K562 (cell line): Measurements from ENCODE around the gene CIAO2B. TPM values are rescaled to one million over a fixed set of nuclear protein-coding genes. Genes with fewer than 3 reads are reported as not detected.

Experiments used
- ARNT ChIP-seq, 2 experiments: fragments of 450-650 bp; IDR thresholded peaks; 2 replicates each; pipeline ENCODE4 v1.6.1; 2016; ENCODE audit warnings: mild to moderate bottlenecking in 1 of 2
- BRD9 ChIP-seq: fragments of 450-650 bp; IDR thresholded peaks from 2 replicates; pipeline ENCODE4 v1.6.1; 2018; ENCODE audit warnings: low read depth; ENCODE audit not compliant: partially characterized antibody
- DEAF1 ChIP-seq: fragments of 450-650 bp; formaldehyde crosslinking; IDR thresholded peaks from 2 replicates; pipeline ENCODE4 v1.4.0; 2020; ENCODE audit warnings: mild to moderate bottlenecking, moderate library complexity
- E4F1 ChIP-seq: fragments of 250-450 bp; sonication (Bioruptor Pico); IDR thresholded peaks from 2 replicates; pipeline ENCODE4 v1.5.0; 2021; ENCODE audit warnings: mild to moderate bottlenecking, borderline replicate concordance
- MAX ChIP-seq: sonication (generic); formaldehyde crosslinking; IDR thresholded peaks from 2 replicates; pipeline ENCODE4 v1.9.0; 2022; ENCODE audit warnings: mild to moderate bottlenecking, missing genetic modification reagents
- NFIC ChIP-seq: fragments of 450-650 bp; IDR thresholded peaks from 2 replicates; pipeline ENCODE4 v1.6.1; 2017; ENCODE audit warnings: mild to moderate bottlenecking, inconsistent platforms
- POLR2B ChIP-seq: fragments of 450-650 bp; IDR thresholded peaks from 2 replicates; pipeline ENCODE4 v1.6.1; 2018; ENCODE audit warnings: low read depth; ENCODE audit not compliant: partially characterized antibody
- TAF9B ChIP-seq: fragments of 450-650 bp; IDR thresholded peaks from 2 replicates; pipeline ENCODE4 v1.6.1; 2018; ENCODE audit warnings: mild to moderate bottlenecking; ENCODE audit not compliant: partially characterized antibody
- THAP7 ChIP-seq: fragments of 250-450 bp; sonication (Bioruptor Pico); IDR thresholded peaks from 2 replicates; pipeline ENCODE4 v1.5.0; 2021
- ZBTB2 ChIP-seq: fragments of 450-650 bp; IDR thresholded peaks from 2 replicates; pipeline ENCODE4 v1.6.1; 2016; ENCODE audit warnings: antibody characterized with exemption
- polyA plus RNA-seq, 8 experiments: library from polyadenylated mRNA; depleted of rRNA in 4 of 8; stranded (reverse) in 5 of 8; unstranded in 3 of 8; fragments of >200 nt; fragmentation: Nextera tagmentation in 2 of 8; fragmentation: Illumina TruSeq in 1 of 8; extraction: Ambion mirVana in 2 of 8; extraction: Trizol in 1 of 8; gene quantifications; 2 replicates each; pipeline versions ENCODE4 v1.2.1 to v1.2.3, GENCODE V29; 2011 to 2014; ENCODE audit warnings: inconsistent platforms in 1 of 8, missing spikeins in 1 of 8
- total RNA-seq, 7 experiments: library from RNA; depleted of rRNA in 6 of 7; stranded (reverse); fragments of >200 nt in 6 of 7; fragmentation: Illumina TruSeq in 2 of 7; extraction: Trizol in 2 of 7; gene quantifications; 2 replicates each; pipeline versions ENCODE4 v1.2.1 to v1.2.3, GENCODE V29; 2011 to 2021; ENCODE audit warnings: low replicate concordance in 1 of 7
- TF ChIP-seq, protein P1 (sequence below): sonication (generic); formaldehyde crosslinking; IDR thresholded peaks from 2 replicates; pipeline ENCODE4 v1.8.1; 2022; ENCODE audit warnings: missing genetic modification reagents
- TF ChIP-seq, protein P2 (sequence below): fragments of 450-650 bp; formaldehyde crosslinking; IDR thresholded peaks from 2 replicates; pipeline ENCODE4 v1.4.0; 2022; ENCODE audit warnings: missing genetic modification characterization
- TF ChIP-seq, protein P3 (sequence below): IDR thresholded peaks from 2 replicates; pipeline ENCODE4 v1.6.1; 2014; ENCODE audit warnings: antibody characterized with exemption
- TF ChIP-seq, protein P4 (sequence below): fragments of 450-650 bp; IDR thresholded peaks from 2 replicates; pipeline ENCODE4 v1.6.1; 2016; ENCODE audit warnings: missing biosample characterization, missing genetic modification characterization

CIAO2B gene
- total and polyA plus RNA-seq, 9 of the 15 experiments (the other 6 are each of a cell fraction or from before 2014, with no cell fraction given), result 86.8 to 182 (median 113) TPM

GRCh38 chr16:66899945-66900710 lies 34.1 kb downstream of the CIAO2B start (continued):
- TF ChIP-seq E4F1 (CRISPR knock-in tag), result no peak
- TF ChIP-seq MAX (CRISPR knock-in tag), result no peak
- TF ChIP-seq, protein P1, sequence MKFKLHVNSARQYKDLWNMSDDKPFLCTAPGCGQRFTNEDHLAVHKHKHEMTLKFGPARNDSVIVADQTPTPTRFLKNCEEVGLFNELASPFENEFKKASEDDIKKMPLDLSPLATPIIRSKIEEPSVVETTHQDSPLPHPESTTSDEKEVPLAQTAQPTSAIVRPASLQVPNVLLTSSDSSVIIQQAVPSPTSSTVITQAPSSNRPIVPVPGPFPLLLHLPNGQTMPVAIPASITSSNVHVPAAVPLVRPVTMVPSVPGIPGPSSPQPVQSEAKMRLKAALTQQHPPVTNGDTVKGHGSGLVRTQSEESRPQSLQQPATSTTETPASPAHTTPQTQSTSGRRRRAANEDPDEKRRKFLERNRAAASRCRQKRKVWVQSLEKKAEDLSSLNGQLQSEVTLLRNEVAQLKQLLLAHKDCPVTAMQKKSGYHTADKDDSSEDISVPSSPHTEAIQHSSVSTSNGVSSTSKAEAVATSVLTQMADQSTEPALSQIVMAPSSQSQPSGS (CRISPR knock-in tag), result peak; percentile 47; the same call in 1 of the 2 replicates
- no peak for TF ChIP-seq DEAF1 (CRISPR knock-in tag)
- TF ChIP-seq NFIC, result peak; percentile 100
- TF ChIP-seq ARNT (IDR thresholded peaks at IDR 0.05), result peak in 1 of 2 experiments; percentile 85; a peak in 2 of 4 replicates
- TF ChIP-seq, protein P2, sequence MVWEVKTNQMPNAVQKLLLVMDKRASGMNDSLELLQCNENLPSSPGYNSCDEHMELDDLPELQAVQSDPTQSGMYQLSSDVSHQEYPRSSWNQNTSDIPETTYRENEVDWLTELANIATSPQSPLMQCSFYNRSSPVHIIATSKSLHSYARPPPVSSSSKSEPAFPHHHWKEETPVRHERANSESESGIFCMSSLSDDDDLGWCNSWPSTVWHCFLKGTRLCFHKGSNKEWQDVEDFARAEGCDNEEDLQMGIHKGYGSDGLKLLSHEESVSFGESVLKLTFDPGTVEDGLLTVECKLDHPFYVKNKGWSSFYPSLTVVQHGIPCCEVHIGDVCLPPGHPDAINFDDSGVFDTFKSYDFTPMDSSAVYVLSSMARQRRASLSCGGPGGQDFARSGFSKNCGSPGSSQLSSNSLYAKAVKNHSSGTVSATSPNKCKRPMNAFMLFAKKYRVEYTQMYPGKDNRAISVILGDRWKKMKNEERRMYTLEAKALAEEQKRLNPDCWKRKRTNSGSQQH (CRISPR knock-in tag), result no peak
- TF ChIP-seq, protein P3, sequence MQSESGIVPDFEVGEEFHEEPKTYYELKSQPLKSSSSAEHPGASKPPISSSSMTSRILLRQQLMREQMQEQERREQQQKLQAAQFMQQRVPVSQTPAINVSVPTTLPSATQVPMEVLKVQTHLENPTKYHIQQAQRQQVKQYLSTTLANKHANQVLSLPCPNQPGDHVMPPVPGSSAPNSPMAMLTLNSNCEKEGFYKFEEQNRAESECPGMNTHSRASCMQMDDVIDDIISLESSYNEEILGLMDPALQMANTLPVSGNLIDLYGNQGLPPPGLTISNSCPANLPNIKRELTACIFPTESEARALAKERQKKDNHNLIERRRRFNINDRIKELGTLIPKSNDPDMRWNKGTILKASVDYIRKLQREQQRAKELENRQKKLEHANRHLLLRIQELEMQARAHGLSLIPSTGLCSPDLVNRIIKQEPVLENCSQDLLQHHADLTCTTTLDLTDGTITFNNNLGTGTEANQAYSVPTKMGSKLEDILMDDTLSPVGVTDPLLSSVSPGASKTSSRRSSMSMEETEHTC, result peak; percentile 99
- peak; percentile 92 for TF ChIP-seq BRD9
- TF ChIP-seq POLR2B, result peak; percentile 60
- TF ChIP-seq, protein P4, sequence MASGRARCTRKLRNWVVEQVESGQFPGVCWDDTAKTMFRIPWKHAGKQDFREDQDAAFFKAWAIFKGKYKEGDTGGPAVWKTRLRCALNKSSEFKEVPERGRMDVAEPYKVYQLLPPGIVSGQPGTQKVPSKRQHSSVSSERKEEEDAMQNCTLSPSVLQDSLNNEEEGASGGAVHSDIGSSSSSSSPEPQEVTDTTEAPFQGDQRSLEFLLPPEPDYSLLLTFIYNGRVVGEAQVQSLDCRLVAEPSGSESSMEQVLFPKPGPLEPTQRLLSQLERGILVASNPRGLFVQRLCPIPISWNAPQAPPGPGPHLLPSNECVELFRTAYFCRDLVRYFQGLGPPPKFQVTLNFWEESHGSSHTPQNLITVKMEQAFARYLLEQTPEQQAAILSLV (tag), result no peak
- TF ChIP-seq TAF9B, result peak; percentile 85
- no peak; the same call in 1 of the 2 replicates for TF ChIP-seq ZBTB2
- no peak for TF ChIP-seq THAP7 (CRISPR knock-in tag)
